Measurements from ENCODE around the gene PSMD5. TPM values are rescaled to one million over a fixed set of nuclear protein-coding genes. Genes with fewer than 3 reads are reported as not detected.

PSMD5 gene
- polyA plus RNA-seq, 1 of the 3 experiments (the other 2 are of a cell fraction), result 13.7 TPM

- TF ChIP-seq MXI1 (IDR thresholded peaks at IDR 0.05; ENCODE audit: low read depth, low read length) (no peak), SIN3A (IDR thresholded peaks at IDR 0.05; ENCODE audit: borderline replicate concordance, low read depth, low read length) (no peak), RFX5 (IDR thresholded peaks at IDR 0.05; ENCODE audit: low read length) (no peak), FOSL2 (IDR thresholded peaks at IDR 0.05; ENCODE audit: borderline replicate concordance, low read depth) (no peak), FOXJ3 (CRISPR knock-in tag; IDR thresholded peaks at IDR 0.05) (no peak), MAX (IDR thresholded peaks at IDR 0.05; ENCODE audit: low read depth) (no peak), CTCF (IDR thresholded peaks at IDR 0.05) (no peak), MEF2A (IDR thresholded peaks at IDR 0.05; ENCODE audit: borderline replicate concordance, low read depth) (no peak), RCOR1 (IDR thresholded peaks at IDR 0.05; ENCODE audit: low read length) (no peak), EP300 (IDR thresholded peaks at IDR 0.05; ENCODE audit: borderline replicate concordance in 1 of 2, low read depth in 1 of 2, low read length in 1 of 2) (no peak)
- TF ChIP-seq, protein P1, sequence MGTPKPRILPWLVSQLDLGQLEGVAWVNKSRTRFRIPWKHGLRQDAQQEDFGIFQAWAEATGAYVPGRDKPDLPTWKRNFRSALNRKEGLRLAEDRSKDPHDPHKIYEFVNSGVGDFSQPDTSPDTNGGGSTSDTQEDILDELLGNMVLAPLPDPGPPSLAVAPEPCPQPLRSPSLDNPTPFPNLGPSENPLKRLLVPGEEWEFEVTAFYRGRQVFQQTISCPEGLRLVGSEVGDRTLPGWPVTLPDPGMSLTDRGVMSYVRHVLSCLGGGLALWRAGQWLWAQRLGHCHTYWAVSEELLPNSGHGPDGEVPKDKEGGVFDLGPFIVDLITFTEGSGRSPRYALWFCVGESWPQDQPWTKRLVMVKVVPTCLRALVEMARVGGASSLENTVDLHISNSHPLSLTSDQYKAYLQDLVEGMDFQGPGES (IDR thresholded peaks at IDR 0.05; ENCODE audit: low read depth, low read length), result no peak
Measured at GRCh38 chr9:120866651-120867050, 23.9 kb upstream of the PSMD5 start (continued).

GRCh38 chr9:120865809-120866208 lies 23.1 kb upstream of the PSMD5 start:
- no peak overlapping the region for H3K9ac ChIP-seq
- no peaks in the 10 kb centered on the region for H3K9me3 ChIP-seq
- no peaks in the 10 kb centered on the region for H4K20me1 ChIP-seq (ENCODE audit: insufficient read depth)
- no peak for DNase-seq
- POLR2A ChIA-PET, result interaction anchor here (1.4 kb wide), 1 partner anchor 69 kb away, joined by 3 read pairs; no protein-coding TSS in a partner anchor
- H3K79me2 ChIP-seq (ENCODE audit: insufficient read depth), result no peaks in the 10 kb centered on the region
- H3K4me2 ChIP-seq, result no peak overlapping the region
- H3F3A ChIP-seq (replicated peaks; ENCODE audit: insufficient read depth), result peaks cover 3% of the 10 kb centered on the region
- 100% methylated on average over 5 of the region's 5 CpGs for WGBS (ENCODE audit: low lambda C conversion rate)
- H3K9me2 ChIP-seq, result no peaks in the 10 kb centered on the region
- H2AFZ ChIP-seq (ENCODE audit: low read depth), result no peak overlapping the region
- no peaks in the 10 kb centered on the region for H3K27me3 ChIP-seq (ENCODE audit: insufficient read depth)
- CTCF ChIA-PET, result interaction anchor here (1.2 to 1.4 kb wide), 2 partner anchors 13 to 71 kb away, joined by 3 to 4 read pairs; no protein-coding TSS in a partner anchor
- no peak overlapping the region for H3K4me3 ChIP-seq (ENCODE audit: low read depth in 2 of 2, low read length in 1 of 2)
- no peaks in the 10 kb centered on the region for H3K4me1 ChIP-seq (ENCODE audit: control insufficient read depth in 1 of 2, insufficient read depth in 2 of 2, low read depth in 1 of 2, low read length in 1 of 2)
- H3K36me3 ChIP-seq (replicated peaks in 1 of 2; ENCODE audit: control insufficient read depth in 1 of 2, insufficient read depth in 2 of 2, low read length in 1 of 2), result peaks cover 10 to 55% of the 10 kb centered on the region in 2 experiments
- H3K27ac ChIP-seq (ENCODE audit: low read depth in 2 of 2, low read length in 1 of 2), result no peak overlapping the region
- TF ChIP-seq RXRA (IDR thresholded peaks at IDR 0.05; ENCODE audit: borderline replicate concordance, low read depth), result no peak
- no peak for TF ChIP-seq FOXM1 (IDR thresholded peaks at IDR 0.05; ENCODE audit: low read depth)
- TF ChIP-seq, protein P2, sequence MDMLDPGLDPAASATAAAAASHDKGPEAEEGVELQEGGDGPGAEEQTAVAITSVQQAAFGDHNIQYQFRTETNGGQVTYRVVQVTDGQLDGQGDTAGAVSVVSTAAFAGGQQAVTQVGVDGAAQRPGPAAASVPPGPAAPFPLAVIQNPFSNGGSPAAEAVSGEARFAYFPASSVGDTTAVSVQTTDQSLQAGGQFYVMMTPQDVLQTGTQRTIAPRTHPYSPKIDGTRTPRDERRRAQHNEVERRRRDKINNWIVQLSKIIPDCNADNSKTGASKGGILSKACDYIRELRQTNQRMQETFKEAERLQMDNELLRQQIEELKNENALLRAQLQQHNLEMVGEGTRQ (IDR thresholded peaks at IDR 0.05; ENCODE audit: borderline replicate concordance, low read depth, low read length), result no peak
- TF ChIP-seq NRF1 (IDR thresholded peaks at IDR 0.05; ENCODE audit: low read depth, low read length), result no peak
- TF ChIP-seq, protein P3, sequence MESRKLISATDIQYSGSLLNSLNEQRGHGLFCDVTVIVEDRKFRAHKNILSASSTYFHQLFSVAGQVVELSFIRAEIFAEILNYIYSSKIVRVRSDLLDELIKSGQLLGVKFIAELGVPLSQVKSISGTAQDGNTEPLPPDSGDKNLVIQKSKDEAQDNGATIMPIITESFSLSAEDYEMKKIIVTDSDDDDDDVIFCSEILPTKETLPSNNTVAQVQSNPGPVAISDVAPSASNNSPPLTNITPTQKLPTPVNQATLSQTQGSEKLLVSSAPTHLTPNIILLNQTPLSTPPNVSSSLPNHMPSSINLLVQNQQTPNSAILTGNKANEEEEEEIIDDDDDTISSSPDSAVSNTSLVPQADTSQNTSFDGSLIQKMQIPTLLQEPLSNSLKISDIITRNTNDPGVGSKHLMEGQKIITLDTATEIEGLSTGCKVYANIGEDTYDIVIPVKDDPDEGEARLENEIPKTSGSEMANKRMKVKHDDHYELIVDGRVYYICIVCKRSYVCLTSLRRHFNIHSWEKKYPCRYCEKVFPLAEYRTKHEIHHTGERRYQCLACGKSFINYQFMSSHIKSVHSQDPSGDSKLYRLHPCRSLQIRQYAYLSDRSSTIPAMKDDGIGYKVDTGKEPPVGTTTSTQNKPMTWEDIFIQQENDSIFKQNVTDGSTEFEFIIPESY (IDR thresholded peaks at IDR 0.05; ENCODE audit: borderline replicate concordance, low read depth), result no peak
- no peak for TF ChIP-seq JUND (IDR thresholded peaks at IDR 0.05)
- TF ChIP-seq, protein P1 (IDR thresholded peaks at IDR 0.05; ENCODE audit: low read depth, low read length), result no peak
- no peak for TF ChIP-seq SMC3 (IDR thresholded peaks at IDR 0.05; ENCODE audit: low read depth, low read length)
- no peak for TF ChIP-seq SIN3A (IDR thresholded peaks at IDR 0.05; ENCODE audit: borderline replicate concordance, low read depth, low read length)
- TF ChIP-seq RCOR1 (IDR thresholded peaks at IDR 0.05; ENCODE audit: low read length), result no peak
- no peak for TF ChIP-seq NFIC (IDR thresholded peaks at IDR 0.05; ENCODE audit: borderline replicate concordance)
- TF ChIP-seq FOXJ3 (CRISPR knock-in tag; IDR thresholded peaks at IDR 0.05), result no peak
- no peak for TF ChIP-seq TAF1 (IDR thresholded peaks at IDR 0.05; ENCODE audit: borderline replicate concordance, low read depth, low read length)
- no peak for TF ChIP-seq MAX (IDR thresholded peaks at IDR 0.05; ENCODE audit: low read depth)
- no peak for TF ChIP-seq CTCF (IDR thresholded peaks at IDR 0.05)
- no peak for TF ChIP-seq ELF1 (IDR thresholded peaks at IDR 0.05)

All from SK-N-SH (cell line).